Immature natural killer cell (primary cell): ENCODE results near the gene CLDN16. TPM values are rescaled to one million over a fixed set of nuclear protein-coding genes. Genes with fewer than 3 reads are reported as not detected.

Experiments
- DNase-seq, 3 donors: peaks; one replicate each; pipeline ENCODE4 v3.0.0; 2022; ENCODE audit warnings: mixed read lengths in 1 of 3
- H3K27ac Mint-ChIP-seq, 6 donors: one replicate each; pipeline ENCODE4 v1.8.0; 2020; ENCODE audit warnings: mixed read lengths in 6 of 6, mild to moderate bottlenecking in 5 of 6, inconsistent platforms in 4 of 6, moderate library complexity in 3 of 6
- H3K27me3 Mint-ChIP-seq, 3 donors: one replicate each; pipeline ENCODE4 v1.8.0; 2020 to 2021; ENCODE audit warnings: low read depth in 3 of 3, mild to moderate bottlenecking in 3 of 3, mixed read lengths in 3 of 3, moderate library complexity in 3 of 3, inconsistent platforms in 1 of 3
- H3K36me3 Mint-ChIP-seq, 3 donors: one replicate each; pipeline ENCODE4 v1.8.0; 2020; ENCODE audit warnings: mixed read lengths in 3 of 3, inconsistent platforms in 2 of 3, mild to moderate bottlenecking in 2 of 3
- H3K4me1 Mint-ChIP-seq, 2 donors: one replicate each; pipeline ENCODE4 v1.8.0; 2020; ENCODE audit warnings: inconsistent platforms in 2 of 2, mild to moderate bottlenecking in 2 of 2, mixed read lengths in 2 of 2, moderate library complexity in 1 of 2
- H3K4me3 Mint-ChIP-seq, 5 donors: one replicate each; pipeline ENCODE4 v1.8.0; 2020; ENCODE audit warnings: mild to moderate bottlenecking in 5 of 5, mixed read lengths in 5 of 5, inconsistent platforms in 3 of 5, moderate library complexity in 3 of 5
- H3K9me3 Mint-ChIP-seq, 6 donors: one replicate each; pipeline ENCODE4 v1.8.0; 2020; ENCODE audit warnings: mild to moderate bottlenecking in 6 of 6, mixed read lengths in 6 of 6, inconsistent platforms in 4 of 6, moderate library complexity in 3 of 6
- polyA plus RNA-seq, 3 donors: library from polyadenylated mRNA; unstranded; fragments of 300-500 nt; fragmentation: Illumina TruSeq; gene quantifications; one replicate each; pipeline ENCODE4 v1.2.3, GENCODE V29; 2021

The CLDN16 gene
- polyA plus RNA-seq, 3 donors from 2014 or later: not detected

DNA sequence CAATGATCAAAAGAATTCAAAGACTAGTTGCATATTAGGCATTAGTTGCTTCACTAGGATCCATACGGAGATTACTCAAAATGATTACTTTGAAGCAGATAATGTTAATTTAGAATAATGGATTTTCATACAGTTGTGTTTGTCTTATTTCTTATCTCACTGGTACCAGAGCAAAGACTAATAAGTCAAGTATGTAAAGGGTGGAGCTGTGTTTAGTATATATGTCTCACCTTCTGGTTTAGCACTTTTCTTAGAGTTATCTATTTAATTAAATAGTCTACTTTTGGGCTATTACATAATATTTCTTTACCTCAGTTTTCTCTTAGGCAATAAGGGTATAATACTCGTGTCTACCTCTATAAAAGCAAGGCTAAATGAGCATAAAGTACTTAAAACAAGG lies 42.9 kb downstream of the CLDN16 start:
- Mint-ChIP-seq H3K4me1 (peaks cover 0 to 3% of the 10 kb centered on the region in 2 donors), H3K27ac (no peak overlapping the region), H3K9me3 (peaks cover 0 to 7% (median under 1%) of the 10 kb centered on the region in 6 donors), H3K27me3 (peaks cover 2 to 4% (median 4%) of the 10 kb centered on the region in 3 donors), H3K4me3 (no peak overlapping the region), H3K36me3 (no peaks in the 10 kb centered on the region)
- no peak for DNase-seq

DNA sequence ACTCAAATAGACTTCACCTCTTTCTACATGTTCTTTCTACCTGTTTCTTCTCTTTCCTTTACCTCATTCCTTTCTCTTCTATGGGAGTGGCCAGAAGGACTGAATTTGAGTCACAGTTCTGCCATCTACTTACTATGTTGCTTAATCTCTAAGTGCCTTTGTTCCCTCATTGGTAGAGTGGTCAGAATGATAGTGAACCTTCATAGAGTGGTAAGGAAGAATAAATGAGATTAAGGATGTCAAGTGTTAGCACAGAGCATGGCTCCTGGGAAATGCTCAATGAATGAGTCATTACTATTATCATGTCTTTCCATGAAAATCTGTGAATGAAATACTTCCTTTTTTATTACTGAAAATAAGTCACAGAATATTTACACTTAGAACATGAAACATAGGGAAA lies 44.3 kb downstream of the CLDN16 start:
- peaks cover 0 to 7% (median 2%) of the 10 kb centered on the region in 6 donors for H3K9me3 Mint-ChIP-seq
- H3K36me3 Mint-ChIP-seq: no peaks in the 10 kb centered on the region
- DNase-seq: no peak
- no peak overlapping the region for H3K27ac Mint-ChIP-seq
- H3K4me1 Mint-ChIP-seq: peaks cover 0 to 8% of the 10 kb centered on the region in 2 donors
- H3K27me3 Mint-ChIP-seq: peaks cover 2 to 4% (median 4%) of the 10 kb centered on the region in 3 donors
- no peak overlapping the region for H3K4me3 Mint-ChIP-seq

DNA sequence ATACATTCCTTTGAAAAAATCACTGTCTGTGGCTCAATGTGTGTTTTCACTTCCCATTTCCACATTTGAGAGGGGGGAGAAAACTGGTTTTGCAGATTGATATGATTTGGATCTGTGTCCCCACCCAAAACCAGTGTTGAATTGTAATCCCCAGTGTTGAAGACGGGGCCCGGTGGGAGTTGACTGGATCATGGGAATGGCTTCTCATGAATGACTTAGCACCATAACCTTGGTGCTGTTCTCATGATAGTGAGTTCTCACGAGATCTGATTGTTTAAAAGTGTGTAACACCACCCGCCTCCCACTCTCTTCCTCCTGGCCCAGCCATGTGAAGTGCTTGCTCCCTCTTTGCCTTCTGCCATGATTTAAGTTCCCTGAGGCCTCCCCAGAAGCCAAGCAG lies 45.7 kb downstream of the CLDN16 start:
- Mint-ChIP-seq H3K27ac (no peak overlapping the region), H3K27me3 (peaks cover 2 to 4% (median 4%) of the 10 kb centered on the region in 3 donors), H3K9me3 (peaks cover 0 to 7% (median 3%) of the 10 kb centered on the region in 6 donors), H3K4me1 (peaks cover 0 to 8% of the 10 kb centered on the region in 2 donors), H3K36me3 (no peaks in the 10 kb centered on the region), H3K4me3 (no peak overlapping the region)
- DNase-seq: no peak

DNA sequence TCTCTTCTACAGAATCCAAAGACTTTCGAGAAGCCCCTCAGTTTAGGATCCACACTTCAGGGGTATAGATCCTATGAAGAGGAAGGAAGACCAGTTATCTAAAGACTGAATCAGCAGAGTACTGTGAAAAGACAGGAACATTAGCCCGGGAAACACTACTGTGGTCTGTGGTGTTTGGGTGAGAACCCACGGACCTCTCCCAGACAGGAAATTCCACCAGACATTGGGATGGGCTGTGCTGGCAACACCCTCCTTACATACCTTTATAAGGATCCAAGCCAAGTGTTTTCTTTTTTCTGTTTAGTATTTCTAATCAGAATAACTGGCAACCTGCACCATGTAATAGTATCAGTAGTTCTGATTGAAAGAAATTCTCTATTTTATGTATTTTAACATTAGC lies 47.7 kb downstream of the CLDN16 start:
- H3K4me3 Mint-ChIP-seq: no peak overlapping the region
- peaks cover 0 to 8% of the 10 kb centered on the region in 2 donors for H3K4me1 Mint-ChIP-seq
- H3K9me3 Mint-ChIP-seq: peaks cover 0 to 7% (median 3%) of the 10 kb centered on the region in 6 donors
- no peaks in the 10 kb centered on the region for H3K36me3 Mint-ChIP-seq
- H3K27ac Mint-ChIP-seq: no peak overlapping the region
- peaks cover 2 to 4% (median 4%) of the 10 kb centered on the region in 3 donors for H3K27me3 Mint-ChIP-seq
- DNase-seq: no peak

DNA sequence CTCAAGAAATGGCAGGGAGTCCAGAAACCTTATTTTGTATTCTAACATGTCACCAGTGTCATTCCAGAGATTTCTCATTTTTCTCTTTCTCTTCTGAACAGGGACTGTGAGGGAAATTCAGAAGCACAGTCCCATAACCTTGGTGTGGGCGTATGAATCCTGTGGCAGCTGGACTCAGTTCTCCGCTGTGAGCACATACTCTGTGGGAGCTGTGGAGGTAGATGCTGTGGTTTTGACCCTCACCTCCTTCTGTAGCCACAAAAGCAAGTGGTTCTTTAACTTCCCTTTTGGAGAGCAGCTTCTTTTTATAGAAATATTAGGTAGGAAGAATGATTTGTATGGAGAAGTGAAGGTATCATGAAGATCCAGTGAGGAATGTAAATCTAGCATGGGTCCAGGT lies 48.4 kb downstream of the CLDN16 start:
- H3K4me1 Mint-ChIP-seq: peaks cover 0 to 8% of the 10 kb centered on the region in 2 donors
- no peak overlapping the region for H3K4me3 Mint-ChIP-seq
- peaks cover 0 to 7% (median 3%) of the 10 kb centered on the region in 6 donors for H3K9me3 Mint-ChIP-seq
- no peak for DNase-seq
- no peaks in the 10 kb centered on the region for H3K36me3 Mint-ChIP-seq
- no peak overlapping the region for H3K27ac Mint-ChIP-seq
- peaks cover 2 to 4% (median 4%) of the 10 kb centered on the region in 3 donors for H3K27me3 Mint-ChIP-seq

DNA sequence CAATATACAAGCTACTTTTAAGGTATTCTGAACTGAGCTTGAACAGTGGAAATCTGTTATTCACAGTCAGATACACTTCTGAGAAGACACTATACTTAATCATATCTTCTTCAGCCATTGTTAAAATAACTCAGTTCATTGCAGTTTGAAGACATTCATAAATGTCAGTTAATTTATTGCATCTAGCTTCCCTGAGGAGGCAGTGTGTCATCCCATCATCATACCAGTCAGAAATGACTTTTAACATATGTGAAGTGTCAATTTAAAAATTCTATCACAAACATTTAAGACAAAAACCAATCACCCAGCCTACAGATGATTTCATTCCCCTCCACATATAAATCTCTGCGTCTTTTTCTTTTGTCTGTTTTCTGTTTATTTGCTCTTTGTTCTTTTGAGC lies 54.3 kb downstream of the CLDN16 start:
- Mint-ChIP-seq H3K9me3 (peaks cover 0 to 4% (median under 1%) of the 10 kb centered on the region in 6 donors), H3K4me1 (peaks cover 0 to 3% of the 10 kb centered on the region in 2 donors), H3K27ac (no peak overlapping the region), H3K4me3 (no peak overlapping the region), H3K27me3 (peaks cover 0 to 5% (median 1%) of the 10 kb centered on the region in 3 donors), H3K36me3 (no peaks in the 10 kb centered on the region)
- no peak for DNase-seq

DNA sequence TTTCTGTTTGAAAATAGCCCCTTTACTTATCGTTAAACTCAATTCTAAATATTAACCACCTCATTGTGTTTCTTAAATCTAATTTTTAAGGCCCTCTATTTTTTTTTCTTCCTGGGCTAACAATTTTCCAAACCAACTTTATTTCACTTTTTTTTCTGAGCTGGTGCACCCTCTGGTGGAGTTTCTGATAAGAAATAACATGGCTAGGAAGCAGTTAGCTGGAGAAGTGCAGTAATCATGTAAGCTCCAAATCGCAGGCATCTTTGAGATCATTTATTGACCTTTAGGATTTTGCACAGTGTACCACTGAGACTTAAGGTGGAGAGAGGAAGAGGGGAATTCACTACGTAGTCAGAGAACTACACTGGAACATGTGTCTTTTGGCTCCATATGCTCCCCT lies 55.3 kb downstream of the CLDN16 start:
- H3K27ac Mint-ChIP-seq: no peak overlapping the region
- H3K36me3 Mint-ChIP-seq: no peaks in the 10 kb centered on the region
- peaks cover 0 to 2% (median under 1%) of the 10 kb centered on the region in 6 donors for H3K9me3 Mint-ChIP-seq
- H3K4me3 Mint-ChIP-seq: no peak overlapping the region
- H3K4me1 Mint-ChIP-seq: peaks cover 0 to 3% of the 10 kb centered on the region in 2 donors
- DNase-seq: no peak
- H3K27me3 Mint-ChIP-seq: peaks cover 0 to 5% (median 1%) of the 10 kb centered on the region in 3 donors

DNA sequence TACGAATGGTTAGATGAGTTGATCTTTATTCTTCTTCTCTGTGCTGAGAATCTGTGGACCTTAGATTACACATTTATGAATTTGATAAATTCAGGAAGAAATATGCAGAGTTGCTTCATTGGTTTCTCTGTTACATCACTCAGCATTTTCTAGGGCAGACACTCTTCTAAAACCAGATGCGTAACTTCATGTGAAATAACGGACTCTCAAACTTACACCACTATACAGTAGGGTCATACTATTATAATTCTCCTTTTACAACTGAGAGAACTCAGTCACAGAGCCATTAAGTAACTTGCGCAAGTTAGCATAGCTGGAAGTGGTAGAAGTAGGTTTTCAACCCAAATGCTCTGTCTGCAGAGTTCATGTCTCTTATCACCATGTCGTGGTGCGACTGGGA lies 56.0 kb downstream of the CLDN16 start:
- Mint-ChIP-seq H3K36me3 (no peaks in the 10 kb centered on the region), H3K4me3 (no peak overlapping the region), H3K27ac (no peak overlapping the region), H3K9me3 (peaks cover 0 to 2% (median under 1%) of the 10 kb centered on the region in 6 donors), H3K4me1 (peaks cover 0 to 3% of the 10 kb centered on the region in 2 donors), H3K27me3 (peaks cover 0 to 5% (median 1%) of the 10 kb centered on the region in 3 donors)
- no peak for DNase-seq

DNA sequence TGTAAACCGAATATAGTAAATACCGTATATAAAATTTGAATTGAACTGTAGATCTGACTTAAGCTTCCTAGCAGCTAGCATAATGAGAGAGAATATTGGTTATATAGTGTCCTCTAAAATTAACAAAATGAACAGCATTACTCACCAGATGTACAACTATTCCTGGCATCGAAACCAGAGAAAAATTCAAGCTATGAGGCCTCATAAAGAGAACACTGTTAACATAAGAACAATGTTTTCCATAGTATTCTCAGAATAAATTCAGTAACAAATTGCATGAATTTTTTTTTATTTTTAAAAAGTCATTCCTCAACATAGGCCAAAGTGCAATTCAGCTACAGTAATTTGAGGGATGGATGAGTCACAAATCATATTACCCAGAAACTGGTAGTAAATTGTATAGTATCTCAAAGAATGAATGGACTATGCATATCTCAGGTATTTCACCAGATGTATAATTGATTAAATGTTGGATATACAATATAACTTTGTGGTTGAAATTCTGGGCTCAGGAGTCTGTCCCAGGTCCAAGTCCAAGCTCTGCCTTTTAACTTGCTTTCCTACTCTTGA lies 56.7 kb downstream of the CLDN16 start:
- Mint-ChIP-seq H3K4me3 (no peak overlapping the region), H3K27me3 (peaks cover 0 to 5% (median 1%) of the 10 kb centered on the region in 3 donors), H3K27ac (no peak overlapping the region), H3K36me3 (no peaks in the 10 kb centered on the region), H3K9me3 (peaks cover 0 to 2% (median 0%) of the 10 kb centered on the region in 6 donors), H3K4me1 (peaks cover 0 to 3% of the 10 kb centered on the region in 2 donors)
- DNase-seq: no peak

DNA sequence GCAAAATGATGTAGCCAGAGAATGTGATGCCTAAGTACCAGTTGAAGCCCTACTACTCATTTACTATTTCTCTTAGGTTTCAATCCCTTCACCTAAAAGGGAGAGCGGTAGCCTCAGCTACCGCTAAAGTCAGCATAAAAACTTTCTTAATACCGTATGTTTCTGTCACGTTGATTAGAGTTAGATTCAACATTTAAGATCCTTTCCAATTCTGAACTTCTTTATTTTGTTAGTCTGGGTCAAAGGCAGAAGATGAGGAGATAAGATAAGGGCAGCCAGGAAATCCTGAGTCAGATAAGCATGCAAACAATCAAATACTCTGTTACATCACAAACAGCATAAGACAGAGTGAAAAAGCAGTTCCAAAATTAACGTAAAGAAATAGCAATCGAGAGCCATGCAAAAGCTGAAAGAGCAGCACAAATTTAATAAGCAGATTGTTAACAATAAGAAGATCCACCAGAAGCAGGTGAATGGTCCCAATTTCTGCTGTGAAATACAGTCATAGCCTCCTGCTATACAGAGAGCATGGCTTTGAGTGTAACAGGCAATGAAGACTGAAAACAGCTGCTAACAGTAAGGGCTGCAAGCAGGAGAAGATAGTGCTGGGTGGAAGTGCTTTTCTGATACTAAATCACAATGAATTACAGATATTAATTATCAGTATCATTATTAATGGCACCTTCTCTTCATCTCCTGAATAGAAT lies 58.8 kb downstream of the CLDN16 start:
- H3K9me3 Mint-ChIP-seq: peaks cover 0 to 2% (median 0%) of the 10 kb centered on the region in 6 donors
- H3K27me3 Mint-ChIP-seq: peaks cover 1 to 5% (median 5%) of the 10 kb centered on the region in 3 donors
- H3K36me3 Mint-ChIP-seq: no peaks in the 10 kb centered on the region
- H3K4me3 Mint-ChIP-seq: no peak overlapping the region
- DNase-seq: no peak
- H3K4me1 Mint-ChIP-seq: peaks cover 0 to 3% of the 10 kb centered on the region in 2 donors
- H3K27ac Mint-ChIP-seq: no peak overlapping the region

DNA sequence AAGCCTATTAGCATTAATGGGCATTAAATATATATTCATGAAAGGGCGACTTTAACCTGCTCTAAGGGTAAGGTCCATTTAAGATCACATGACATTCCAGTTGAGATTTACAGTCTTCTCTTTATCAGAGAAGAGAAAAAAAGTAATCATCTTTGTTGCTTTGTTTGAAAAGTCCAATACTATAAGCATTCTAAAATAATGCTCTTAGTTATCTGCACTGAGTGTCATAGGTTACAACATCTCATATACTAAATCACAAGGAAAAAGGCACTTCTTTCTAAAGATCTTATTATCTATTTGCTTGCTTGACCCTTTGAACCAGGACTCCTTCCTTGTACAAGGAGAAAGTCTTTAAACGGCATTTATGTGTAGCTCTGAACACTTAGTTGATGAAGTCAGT lies 60.3 kb downstream of the CLDN16 start:
- DNase-seq: no peak
- H3K9me3 Mint-ChIP-seq: peaks cover 0 to 3% (median 0%) of the 10 kb centered on the region in 6 donors
- H3K36me3 Mint-ChIP-seq: no peaks in the 10 kb centered on the region
- no peak overlapping the region for H3K4me3 Mint-ChIP-seq
- H3K4me1 Mint-ChIP-seq: peaks cover 0 to 3% of the 10 kb centered on the region in 2 donors
- peaks cover 1 to 5% (median 2%) of the 10 kb centered on the region in 3 donors for H3K27me3 Mint-ChIP-seq
- H3K27ac Mint-ChIP-seq: no peak overlapping the region

DNA sequence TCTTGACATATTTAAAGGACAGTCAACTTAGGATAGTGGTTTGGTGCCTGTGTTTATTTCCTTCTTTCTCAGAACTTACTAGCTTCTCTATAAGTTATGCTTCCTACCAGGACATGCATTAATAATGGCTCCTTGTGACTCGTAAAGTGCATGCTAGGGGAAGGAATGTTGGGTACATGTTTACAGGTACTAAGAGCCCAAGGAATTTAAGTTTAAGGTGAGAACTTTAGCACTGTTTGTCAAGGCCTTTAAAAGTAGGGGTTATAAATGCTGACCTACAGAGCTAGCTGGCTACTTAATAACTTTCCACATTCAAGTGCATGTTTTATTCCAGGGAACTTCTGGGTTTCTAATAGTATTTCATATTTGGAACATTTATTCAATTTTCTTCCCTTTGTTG lies 61.8 kb downstream of the CLDN16 start, which contains the start of gene TMEM207:
Gene TMEM207, minus strand, starts transcription at position 101 of the 400 bp plus-strand sequence. Its CDS starts 92 bp downstream, at position 9.
- Mint-ChIP-seq H3K36me3 (no peaks in the 10 kb centered on the region), H3K27ac (no peak within 1 kb of the TSS), H3K27me3 (peaks cover 0 to 9% (median 5%) of the 10 kb centered on the region in 3 donors), H3K9me3 (peaks cover 0 to 3% (median 0%) of the 10 kb centered on the region in 6 donors), H3K4me3 (no peak within 1 kb of the TSS), H3K4me1 (peaks cover 0 to 3% of the 10 kb centered on the region in 2 donors)
- DNase-seq: no peak

DNA sequence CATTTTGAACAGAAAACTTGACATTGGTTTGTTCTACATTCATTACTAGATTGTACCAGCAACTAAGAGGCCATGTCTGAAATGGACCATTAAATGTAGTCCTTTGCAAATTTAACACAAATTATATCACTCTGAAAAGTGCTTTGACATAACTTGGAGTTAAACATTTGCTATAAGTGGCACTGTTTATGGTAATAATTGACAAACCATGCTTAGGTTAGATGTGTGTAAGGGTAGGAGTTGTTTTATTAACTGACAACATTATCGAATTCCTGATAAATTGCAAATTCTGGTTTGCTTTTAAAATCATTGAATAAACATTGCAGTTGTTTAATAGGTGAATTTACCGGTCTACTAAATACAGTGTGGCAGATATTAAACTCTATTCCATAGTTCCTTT lies 67.9 kb downstream of the CLDN16 start:
- no peaks in the 10 kb centered on the region for H3K36me3 Mint-ChIP-seq
- no peak overlapping the region for H3K4me3 Mint-ChIP-seq
- no peak overlapping the region for H3K27ac Mint-ChIP-seq
- no peaks in the 10 kb centered on the region for H3K4me1 Mint-ChIP-seq
- peaks cover 0 to 5% (median 0%) of the 10 kb centered on the region in 6 donors for H3K9me3 Mint-ChIP-seq
- DNase-seq: no peak
- peaks cover 0 to 14% (median 4%) of the 10 kb centered on the region in 3 donors for H3K27me3 Mint-ChIP-seq

DNA sequence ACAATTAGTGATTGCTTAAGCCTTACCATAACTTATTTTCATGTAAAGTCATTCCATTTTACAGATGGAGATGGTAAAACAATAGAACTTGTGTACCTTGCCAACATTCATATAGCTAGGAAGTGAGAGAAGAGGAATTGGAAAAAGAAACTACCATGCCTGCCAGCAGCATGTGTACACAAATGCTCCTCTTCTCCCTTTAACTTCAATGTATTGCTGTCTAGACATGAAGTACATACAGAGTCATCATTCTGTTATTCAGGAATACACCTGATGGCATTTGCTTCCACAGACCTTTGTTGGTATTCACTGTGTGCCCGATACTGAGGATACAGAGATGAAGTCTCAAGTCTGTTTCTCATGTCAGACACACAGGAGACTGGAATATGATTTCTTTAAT lies 68.8 kb downstream of the CLDN16 start:
- H3K36me3 Mint-ChIP-seq: no peaks in the 10 kb centered on the region
- H3K27ac Mint-ChIP-seq: no peak overlapping the region
- H3K9me3 Mint-ChIP-seq: peaks cover 0 to 5% (median 0%) of the 10 kb centered on the region in 6 donors
- H3K4me3 Mint-ChIP-seq: no peak overlapping the region
- DNase-seq: no peak
- H3K4me1 Mint-ChIP-seq: no peaks in the 10 kb centered on the region
- H3K27me3 Mint-ChIP-seq: peaks cover 0 to 9% (median 4%) of the 10 kb centered on the region in 3 donors
